ENCODE results near the gene LSR.
"Not testable (repeated sequence)": the region's sequence is repeated elsewhere in the genome, so short reads cannot be mapped to it uniquely, and the experiment has no call there.

Gene LSR

DNA sequence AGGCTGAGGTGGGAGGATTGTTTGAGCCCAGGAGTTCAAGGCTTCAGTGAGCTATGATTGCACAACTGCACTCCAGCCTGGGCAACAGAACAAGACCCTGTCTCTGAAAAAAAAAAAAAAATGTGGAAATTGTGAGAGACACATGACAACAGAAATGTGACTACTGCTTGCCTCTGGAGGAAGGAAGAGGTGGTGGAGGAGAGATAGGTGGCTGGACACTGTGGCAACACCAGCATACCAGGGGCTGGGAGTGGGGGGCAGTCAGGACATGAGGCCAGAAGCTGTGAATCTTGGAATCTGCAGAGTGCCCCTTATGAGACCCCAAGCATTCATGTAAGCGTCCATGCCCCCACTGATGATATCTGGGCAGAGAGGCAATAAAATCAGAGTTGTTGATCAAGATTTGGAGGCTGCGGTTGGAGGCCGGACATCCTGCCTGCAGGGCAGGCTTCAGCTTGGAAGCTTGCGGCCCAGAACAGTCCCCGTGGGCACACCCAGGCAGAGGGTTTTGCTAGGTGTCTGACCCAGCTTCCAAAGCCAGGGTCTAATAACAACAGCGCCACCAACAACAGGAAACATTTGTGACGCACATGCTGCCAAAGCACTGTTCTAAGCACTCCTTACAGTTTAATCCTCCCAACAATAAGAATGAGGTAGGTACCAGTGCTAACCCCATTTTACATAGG lies 37.1 kb upstream of the LSR start:
- TF ChIP-seq JUND (IDR thresholded peaks at IDR 0.05; ENCODE audit: low read depth) = no peak
- in situ Hi-C loops (cut with HindIII; ENCODE audit: low pct_unique_long_range_greater_than_20kb, low sequenced_read_pairs) = no loop called here
- no peak for DNase-seq (ENCODE audit: low read depth in 1 of 2, low spot score in 1 of 2)

DNA sequence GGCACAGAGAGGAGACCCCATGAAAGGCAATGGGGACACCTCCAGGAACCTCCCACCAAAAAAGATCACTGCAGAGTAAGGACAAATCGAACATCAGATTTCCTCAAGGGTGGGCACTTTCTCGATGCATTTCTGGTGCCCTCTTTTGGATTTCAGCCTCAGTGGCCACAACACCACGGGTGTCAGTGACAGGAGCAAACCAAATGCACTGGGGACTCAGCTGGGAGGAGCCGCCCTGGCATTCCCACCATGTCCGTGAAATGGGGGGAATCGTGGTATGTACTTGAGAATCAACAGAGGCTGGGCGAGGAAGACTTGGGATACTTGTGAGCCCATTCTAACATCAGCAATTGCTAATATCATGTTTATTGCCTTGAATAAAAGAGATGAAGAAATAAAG lies 36.6 kb upstream of the LSR start:
- DNase-seq (ENCODE audit: low read depth in 1 of 2, low spot score in 1 of 2) = no peak
- in situ Hi-C loops (cut with HindIII; ENCODE audit: low pct_unique_long_range_greater_than_20kb, low sequenced_read_pairs) = no loop called here
- TF ChIP-seq JUND (IDR thresholded peaks at IDR 0.05; ENCODE audit: low read depth) = no peak

DNA sequence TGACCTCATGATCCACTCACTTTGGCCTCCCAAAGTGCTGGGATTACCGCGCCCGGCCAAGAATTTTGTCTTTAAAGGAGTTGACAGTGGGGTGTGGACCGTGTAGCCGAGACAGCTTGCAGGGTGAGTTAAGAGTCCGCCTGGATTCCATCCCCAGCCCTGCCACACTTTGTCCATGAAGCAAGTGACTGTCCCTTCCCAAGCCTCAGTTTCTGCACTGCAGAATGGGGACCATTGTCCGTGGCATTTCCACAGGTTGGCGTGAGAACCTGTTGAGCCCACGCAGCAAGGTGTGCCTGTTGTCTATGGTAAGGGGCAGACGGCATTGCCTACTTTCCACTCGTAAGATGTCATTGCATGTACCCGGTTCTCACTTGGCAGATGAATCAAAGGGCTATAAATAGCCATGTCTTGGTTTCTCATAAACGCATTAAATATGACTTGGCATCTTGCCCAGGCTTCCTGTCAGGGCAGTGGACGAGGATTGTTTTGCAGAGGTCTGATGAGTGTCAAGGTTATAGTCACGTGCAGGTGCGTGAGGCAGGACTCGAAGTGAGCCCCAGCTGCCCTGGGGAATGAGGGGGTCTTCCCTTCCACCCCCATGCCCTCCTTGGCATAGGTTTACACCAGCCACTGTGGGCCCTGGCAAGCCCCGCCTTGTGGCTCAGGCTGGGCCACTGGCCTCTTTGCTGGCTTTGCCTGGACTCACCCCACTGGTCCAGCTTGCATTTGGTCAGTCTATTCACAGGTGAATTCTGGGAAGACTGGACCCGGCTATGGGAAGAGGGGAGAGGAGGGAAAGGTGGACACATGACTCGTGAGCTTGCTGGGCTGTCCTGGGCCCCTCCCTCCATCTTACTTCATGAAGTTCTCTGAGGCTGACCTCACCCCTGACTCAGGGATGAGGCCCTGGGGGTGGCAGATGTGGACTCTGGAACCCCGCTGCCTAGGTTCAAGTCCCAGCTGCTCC lies 34.9 kb upstream of the LSR start:
- in situ Hi-C loops (cut with HindIII; ENCODE audit: low pct_unique_long_range_greater_than_20kb, low sequenced_read_pairs) = no loop called here
- TF ChIP-seq JUND (IDR thresholded peaks at IDR 0.05; ENCODE audit: low read depth) = no peak
- DNase-seq (ENCODE audit: low read depth in 1 of 2, low spot score in 1 of 2) = peak in 1 of 2 experiments; percentile 42

DNA sequence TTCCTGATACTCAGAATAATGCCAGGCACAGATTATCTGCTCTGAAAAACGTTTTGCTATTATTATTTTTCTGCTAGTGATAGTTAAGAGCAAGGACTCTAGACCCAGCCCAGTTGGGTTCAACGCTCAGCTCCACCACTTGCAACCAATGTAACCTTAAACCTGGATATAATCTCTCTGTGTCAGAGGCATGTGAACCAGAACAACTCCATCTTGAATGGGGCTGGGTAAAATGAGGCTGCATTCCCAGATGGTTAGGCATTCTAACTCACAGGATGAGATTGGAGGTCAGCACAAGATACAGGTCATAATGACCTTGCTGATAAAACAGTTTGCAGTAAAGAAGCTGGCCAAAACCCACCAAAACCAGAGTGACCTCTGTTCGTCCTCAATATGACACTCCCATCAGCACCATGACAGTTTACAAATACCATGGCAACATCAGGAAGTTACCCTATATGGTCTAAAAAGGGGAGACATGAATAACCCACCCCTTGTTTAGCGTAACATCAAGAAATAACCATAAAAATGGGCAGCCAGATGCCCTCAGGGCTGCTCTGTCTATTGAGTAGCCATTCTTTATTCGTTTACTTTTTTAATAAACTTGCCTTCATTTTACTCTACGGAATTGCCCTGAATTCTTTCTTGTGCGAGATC lies 33.9 kb upstream of the LSR start:
- TF ChIP-seq JUND (IDR thresholded peaks at IDR 0.05; ENCODE audit: low read depth) = no peak
- DNase-seq (ENCODE audit: low read depth in 1 of 2, low spot score in 1 of 2) = no peak
- in situ Hi-C loops (cut with HindIII; ENCODE audit: low pct_unique_long_range_greater_than_20kb, low sequenced_read_pairs) = no loop called here

GRCh38 chr19:35216016-35216832 lies 32.6 kb upstream of the LSR start:
- in situ Hi-C loops (cut with HindIII; ENCODE audit: low pct_unique_long_range_greater_than_20kb, low sequenced_read_pairs) = no loop called here
- no peak for DNase-seq (ENCODE audit: low read depth in 1 of 2, low spot score in 1 of 2)
- TF ChIP-seq JUND (IDR thresholded peaks at IDR 0.05; ENCODE audit: low read depth) = no peak

DNA sequence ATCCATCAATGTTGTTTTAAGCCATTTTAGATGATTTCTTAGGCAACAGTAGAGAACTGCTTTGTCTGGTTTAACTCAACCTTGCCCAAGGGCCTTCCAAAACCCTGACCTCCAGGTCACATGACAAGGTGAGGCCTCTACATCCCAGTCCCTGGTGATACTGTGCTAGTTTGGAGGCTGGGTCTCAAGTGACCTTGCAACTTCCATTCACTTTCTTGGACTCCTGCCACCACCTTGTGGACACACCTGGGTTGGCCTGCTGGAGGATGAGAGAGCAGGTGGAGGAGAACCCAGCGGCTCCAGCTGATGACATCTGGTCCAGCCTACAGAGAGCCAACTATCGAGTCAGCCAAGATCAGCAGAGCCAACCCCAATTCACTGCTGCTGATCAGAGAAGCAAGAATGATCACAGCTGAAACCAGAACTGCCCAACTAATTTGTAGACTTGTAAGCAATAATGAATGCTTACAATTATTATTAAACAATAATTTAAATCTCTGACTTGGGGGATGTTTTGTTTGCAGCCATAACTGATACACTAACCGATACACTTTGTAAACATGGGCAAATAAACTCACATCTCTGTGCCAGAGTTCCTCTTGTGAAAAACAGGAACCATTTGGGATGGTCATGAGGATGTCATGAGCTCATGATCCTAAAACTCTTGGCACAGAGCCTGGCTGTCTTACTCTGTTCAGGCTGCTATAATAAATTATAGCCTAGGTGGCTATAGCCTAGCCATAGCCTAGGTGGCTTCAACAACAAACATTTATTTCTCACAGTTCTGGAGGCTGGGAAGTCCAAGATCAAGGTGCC lies 31.8 kb upstream of the LSR start:
- no peak for TF ChIP-seq JUND (IDR thresholded peaks at IDR 0.05; ENCODE audit: low read depth)
- in situ Hi-C loops (cut with HindIII; ENCODE audit: low pct_unique_long_range_greater_than_20kb, low sequenced_read_pairs) = no loop called here
- DNase-seq (ENCODE audit: low read depth in 1 of 2, low spot score in 1 of 2) = peak in 1 of 2 experiments; percentile 66

GRCh38 chr19:35217649-35217990 lies 31.2 kb upstream of the LSR start:
- in situ Hi-C loops (cut with HindIII; ENCODE audit: low pct_unique_long_range_greater_than_20kb, low sequenced_read_pairs) = no loop called here
- no peak for DNase-seq (ENCODE audit: low read depth in 1 of 2, low spot score in 1 of 2)

DNA sequence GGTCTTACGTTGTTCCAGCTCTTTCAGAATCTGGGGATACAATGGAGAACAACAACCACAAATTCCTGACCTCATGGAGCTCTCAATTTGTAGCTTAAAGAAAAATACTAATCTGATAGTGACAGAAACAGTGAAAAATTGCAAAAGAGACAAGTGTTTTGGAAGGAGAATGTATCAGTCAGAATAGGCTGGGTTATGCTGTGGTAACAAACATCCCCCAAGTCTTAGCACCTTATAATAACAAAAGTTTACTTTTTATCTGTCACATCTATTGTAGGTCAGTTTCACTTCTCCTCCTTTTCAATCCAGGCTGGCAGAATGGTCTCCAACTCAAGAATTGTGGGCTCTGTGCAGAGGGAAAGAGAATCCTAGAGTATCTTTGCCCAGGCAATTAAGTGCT lies 29.8 kb upstream of the LSR start:
- in situ Hi-C loops (cut with HindIII; ENCODE audit: low pct_unique_long_range_greater_than_20kb, low sequenced_read_pairs) = no loop called here

More at GRCh38 chr19:35217649-35217990, 31.2 kb upstream of the LSR start:
- no peak for TF ChIP-seq JUND (IDR thresholded peaks at IDR 0.05; ENCODE audit: low read depth)

GRCh38 chr19:35220315-35220921 lies 28.4 kb upstream of the LSR start:
- no peak for DNase-seq (ENCODE audit: low read depth in 1 of 2, low spot score in 1 of 2)
- in situ Hi-C loops (cut with HindIII; ENCODE audit: low pct_unique_long_range_greater_than_20kb, low sequenced_read_pairs) = no loop called here

More for the DNA sequence above, 29.8 kb upstream of the LSR start:
- no peak for DNase-seq (ENCODE audit: low read depth in 1 of 2, low spot score in 1 of 2)
- TF ChIP-seq JUND (IDR thresholded peaks at IDR 0.05; ENCODE audit: low read depth) = no peak

GRCh38 chr19:35220973-35221590 lies 27.7 kb upstream of the LSR start:
- in situ Hi-C loops (cut with HindIII; ENCODE audit: low pct_unique_long_range_greater_than_20kb, low sequenced_read_pairs); DNase-seq (ENCODE audit: low read depth in 1 of 2, low spot score in 1 of 2): not testable (repeated sequence)

More at GRCh38 chr19:35220315-35220921, 28.4 kb upstream of the LSR start:
- TF ChIP-seq JUND (IDR thresholded peaks at IDR 0.05; ENCODE audit: low read depth) = no peak
